ENCODE data around the gene AGAP1.

Gene AGAP1

GRCh38 chr2:235493775-235494715 lies at the start of gene AGAP1:
AGAP1 (plus strand) TSS chr2:235494043.
- ATAC-seq: peak in 1 of 2 donors; percentile 31

- ATAC-seq: no peak
These were observed 49.7 kb upstream of the AGAP1 start for GRCh38 chr2:235444101-235444597.

- ATAC-seq: no peak
These were observed 48.7 kb upstream of the AGAP1 start for GRCh38 chr2:235445116-235445515.

- ATAC-seq: no peak
These were observed 47.8 kb upstream of the AGAP1 start for GRCh38 chr2:235446082-235446481.

GRCh38 chr2:235447210-235447609 lies 46.6 kb upstream of the AGAP1 start:
- ATAC-seq: no peak

- ATAC-seq: no peak
These were observed 44.3 kb upstream of the AGAP1 start for GRCh38 chr2:235449568-235449967.

GRCh38 chr2:235453605-235454151 lies 40.2 kb upstream of the AGAP1 start:
- no peak for ATAC-seq

- no peak for ATAC-seq
These were observed 35.0 kb upstream of the AGAP1 start for GRCh38 chr2:235458839-235459273.

- ATAC-seq: no peak
These were observed 33.2 kb upstream of the AGAP1 start for GRCh38 chr2:235460548-235461047.

GRCh38 chr2:235461763-235462414 lies 32.0 kb upstream of the AGAP1 start:
- no peak for ATAC-seq

- ATAC-seq: no peak
These were observed 31.4 kb upstream of the AGAP1 start for GRCh38 chr2:235462415-235462790.

- no peak for ATAC-seq
These were observed 29.9 kb upstream of the AGAP1 start for GRCh38 chr2:235463893-235464292.

GRCh38 chr2:235467588-235467987 lies 26.3 kb upstream of the AGAP1 start:
- no peak for ATAC-seq

- ATAC-seq: no peak
These were observed 24.7 kb upstream of the AGAP1 start for GRCh38 chr2:235468978-235469655.

- no peak for ATAC-seq
These were observed 22.6 kb upstream of the AGAP1 start for GRCh38 chr2:235471186-235471747.

- no peak for ATAC-seq
These were observed 21.4 kb upstream of the AGAP1 start for GRCh38 chr2:235472443-235472842.

- ATAC-seq: no peak
These were observed 15.2 kb upstream of the AGAP1 start for GRCh38 chr2:235478609-235479008.

- ATAC-seq: no peak
These were observed 14.2 kb upstream of the AGAP1 start for GRCh38 chr2:235479604-235480003.

GRCh38 chr2:235480614-235481013 lies 13.2 kb upstream of the AGAP1 start:
- ATAC-seq: no peak

GRCh38 chr2:235483313-235483712 lies 10.5 kb upstream of the AGAP1 start:
- no peak for ATAC-seq

GRCh38 chr2:235485362-235485761 lies 8.5 kb upstream of the AGAP1 start:
- no peak for ATAC-seq

GRCh38 chr2:235486729-235487128 lies 7.1 kb upstream of the AGAP1 start:
- no peak for ATAC-seq

Measured in activated CD4-positive, CD25-positive, alpha-beta regulatory T cell treated with anti-CD3 and anti-CD28 coated beads, Interleukin-2, amount 50 U/mL, for 24 hours (primary cell).